ENCODE data around the gene ZMIZ2.
A peak's percentile ranks its signal among the peaks of the same experiment; 100 is the strongest.
"Not testable (repeated sequence)": the region's sequence is repeated elsewhere in the genome, so short reads cannot be mapped to it uniquely, and the experiment has no call there.

The ZMIZ2 gene, protein sequence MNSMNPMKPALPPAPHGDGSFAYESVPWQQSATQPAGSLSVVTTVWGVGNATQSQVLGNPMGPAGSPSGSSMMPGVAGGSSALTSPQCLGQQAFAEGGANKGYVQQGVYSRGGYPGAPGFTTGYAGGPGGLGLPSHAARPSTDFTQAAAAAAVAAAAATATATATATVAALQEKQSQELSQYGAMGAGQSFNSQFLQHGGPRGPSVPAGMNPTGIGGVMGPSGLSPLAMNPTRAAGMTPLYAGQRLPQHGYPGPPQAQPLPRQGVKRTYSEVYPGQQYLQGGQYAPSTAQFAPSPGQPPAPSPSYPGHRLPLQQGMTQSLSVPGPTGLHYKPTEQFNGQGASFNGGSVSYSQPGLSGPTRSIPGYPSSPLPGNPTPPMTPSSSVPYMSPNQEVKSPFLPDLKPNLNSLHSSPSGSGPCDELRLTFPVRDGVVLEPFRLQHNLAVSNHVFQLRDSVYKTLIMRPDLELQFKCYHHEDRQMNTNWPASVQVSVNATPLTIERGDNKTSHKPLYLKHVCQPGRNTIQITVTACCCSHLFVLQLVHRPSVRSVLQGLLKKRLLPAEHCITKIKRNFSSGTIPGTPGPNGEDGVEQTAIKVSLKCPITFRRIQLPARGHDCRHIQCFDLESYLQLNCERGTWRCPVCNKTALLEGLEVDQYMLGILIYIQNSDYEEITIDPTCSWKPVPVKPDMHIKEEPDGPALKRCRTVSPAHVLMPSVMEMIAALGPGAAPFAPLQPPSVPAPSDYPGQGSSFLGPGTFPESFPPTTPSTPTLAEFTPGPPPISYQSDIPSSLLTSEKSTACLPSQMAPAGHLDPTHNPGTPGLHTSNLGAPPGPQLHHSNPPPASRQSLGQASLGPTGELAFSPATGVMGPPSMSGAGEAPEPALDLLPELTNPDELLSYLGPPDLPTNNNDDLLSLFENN

DNA sequence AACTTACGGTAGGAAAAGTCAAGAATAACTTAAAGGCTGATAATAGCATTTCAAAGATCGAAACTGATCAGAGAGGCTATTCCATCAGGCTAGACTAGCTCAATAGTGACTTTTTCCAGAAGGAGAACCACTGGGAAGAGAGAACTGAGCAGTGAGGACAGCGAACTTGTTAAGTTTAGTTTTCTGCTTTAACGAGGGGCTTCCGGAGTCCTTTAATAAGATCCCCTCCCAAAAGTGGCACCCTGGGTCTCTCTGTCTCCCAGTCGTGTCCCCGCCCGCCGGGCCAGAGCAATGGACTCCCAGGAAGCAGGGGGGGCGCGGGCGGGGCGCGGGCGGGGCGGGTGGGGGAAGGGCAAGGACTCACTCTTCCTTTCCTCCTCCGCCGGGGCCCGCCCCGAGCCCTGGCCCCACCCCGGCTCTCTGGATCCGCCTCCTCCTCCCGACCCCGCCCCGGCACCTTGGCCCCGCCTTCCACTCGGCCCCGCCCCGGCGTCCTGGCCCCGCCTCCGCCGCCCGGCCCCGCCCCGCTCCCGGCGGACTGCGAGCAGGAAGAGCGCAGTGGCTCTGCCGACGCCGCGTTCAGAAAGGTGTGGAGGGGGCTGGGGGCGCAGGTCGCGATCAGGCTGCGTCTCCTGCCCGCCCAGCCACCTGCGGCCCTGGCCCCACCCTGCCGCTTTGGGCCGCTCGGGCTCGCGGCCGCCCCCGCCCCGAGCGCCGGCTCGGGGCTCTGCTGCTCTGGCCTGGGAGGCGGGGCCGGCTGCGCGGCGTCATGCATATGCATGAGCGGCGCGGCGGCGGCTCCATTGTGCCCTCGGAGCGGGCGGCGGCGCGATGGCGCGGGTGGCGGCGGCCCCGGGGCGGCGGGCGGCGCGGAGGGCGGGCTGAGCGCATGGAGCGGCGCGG lies at the start of gene ZMIZ2:
ZMIZ2 (plus strand) TSS at position 803 of the 903 bp plus-strand sequence. CDS start 7,403 bp downstream, outside the sequence.
- DNase-seq (ENCODE audit: low spot score) = peak; percentile 99

DNA sequence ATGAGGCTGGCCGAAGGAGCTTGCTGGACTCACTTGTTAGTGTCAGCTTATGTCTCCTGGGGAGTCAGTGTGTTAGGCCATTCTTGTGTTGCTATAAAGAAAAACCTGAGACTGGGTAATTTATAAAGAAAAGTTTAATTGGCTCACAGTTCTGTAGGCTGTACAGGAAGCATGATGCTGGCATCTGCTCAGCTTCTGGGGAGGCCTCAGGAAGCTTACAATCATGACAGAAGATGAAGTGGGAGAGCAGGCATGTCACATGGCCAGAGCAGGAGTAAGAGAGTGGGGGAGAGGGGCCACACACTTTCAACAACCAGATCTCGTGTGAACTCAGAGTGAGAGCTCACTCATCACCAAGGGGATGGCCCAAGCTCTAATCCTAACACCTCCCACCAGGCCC lies 49.0 kb upstream of the ZMIZ2 start:
- not testable (repeated sequence) for DNase-seq (ENCODE audit: low spot score)

DNA sequence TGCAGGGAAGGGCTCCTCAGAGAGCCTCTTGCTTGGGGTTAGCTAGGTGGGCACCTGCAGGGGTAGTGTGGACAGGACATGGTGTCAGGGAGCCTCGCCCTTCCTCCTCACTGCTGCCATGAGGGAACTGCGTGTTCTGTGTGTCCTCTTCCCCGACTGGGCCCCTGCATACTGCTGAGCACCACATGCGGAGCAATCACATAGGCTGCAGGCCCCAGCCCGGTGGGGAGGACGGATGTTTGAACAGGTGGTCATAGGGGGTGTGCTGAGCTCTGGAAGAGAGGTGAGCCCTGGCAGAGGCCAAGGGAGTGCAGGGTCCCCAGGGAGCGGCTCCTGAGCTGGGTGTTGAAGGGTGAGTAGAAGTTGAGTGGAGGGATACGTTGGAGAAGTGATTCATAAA lies 48.3 kb upstream of the ZMIZ2 start:
- DNase-seq (ENCODE audit: low spot score) = no peak

DNA sequence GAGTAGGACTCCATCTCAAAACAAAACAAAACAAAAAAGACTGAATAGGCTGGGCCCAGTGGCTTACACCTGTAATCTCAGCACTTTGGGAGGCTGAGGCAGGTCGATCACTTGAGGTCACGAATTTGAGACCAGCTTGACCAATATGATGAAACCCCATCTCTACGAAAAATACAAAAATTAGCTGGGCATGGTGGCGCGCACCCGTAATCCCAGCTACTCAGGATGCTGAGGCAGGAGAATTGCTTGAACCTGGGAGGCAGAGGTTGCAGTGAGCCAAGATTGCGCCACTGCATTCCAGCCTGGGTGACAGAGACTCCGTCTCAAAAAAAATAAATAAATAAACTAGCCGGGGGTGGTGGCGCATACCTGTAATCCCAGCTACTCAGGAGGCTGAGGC lies 45.3 kb upstream of the ZMIZ2 start:
- DNase-seq (ENCODE audit: low spot score) = not testable (repeated sequence)

DNA sequence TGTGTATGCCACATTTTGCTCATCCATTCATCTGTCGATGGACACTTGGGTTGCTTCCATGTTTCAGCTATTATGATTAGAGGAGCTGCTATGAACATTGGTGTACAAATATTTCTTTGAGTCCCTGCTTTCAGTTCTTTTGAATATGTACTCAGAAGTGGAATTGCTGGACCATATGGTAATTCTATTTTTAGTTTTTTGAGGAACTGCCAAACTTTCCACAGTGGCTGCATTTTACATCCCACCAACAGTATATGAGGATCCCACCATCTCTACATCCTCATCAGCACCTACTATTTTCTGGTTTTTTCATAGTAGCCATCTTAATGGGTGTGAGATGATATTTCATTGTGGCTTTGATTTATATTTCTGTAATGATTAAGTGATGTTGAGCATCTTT lies 44.7 kb upstream of the ZMIZ2 start:
- DNase-seq (ENCODE audit: low spot score) = no peak

DNA sequence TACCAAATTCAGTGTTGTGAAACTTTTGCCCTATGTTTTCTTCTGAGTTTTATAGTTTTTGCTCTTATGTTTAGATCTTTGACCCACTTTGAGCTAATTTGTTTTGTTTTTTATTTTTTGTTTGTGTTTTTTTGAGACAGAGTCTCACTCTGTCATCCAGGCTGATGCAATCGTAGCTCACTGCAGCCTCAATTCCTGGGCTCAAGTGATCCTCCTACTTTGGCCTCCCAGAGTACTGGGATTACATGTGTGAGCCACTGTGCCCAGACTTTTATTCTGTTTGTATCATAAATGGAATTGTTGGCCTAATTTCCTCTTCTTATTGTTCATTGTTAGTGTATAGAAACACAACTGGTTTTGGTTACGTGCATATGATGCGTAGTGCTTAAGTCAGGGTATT lies 43.2 kb upstream of the ZMIZ2 start:
- no peak for DNase-seq (ENCODE audit: low spot score)

DNA sequence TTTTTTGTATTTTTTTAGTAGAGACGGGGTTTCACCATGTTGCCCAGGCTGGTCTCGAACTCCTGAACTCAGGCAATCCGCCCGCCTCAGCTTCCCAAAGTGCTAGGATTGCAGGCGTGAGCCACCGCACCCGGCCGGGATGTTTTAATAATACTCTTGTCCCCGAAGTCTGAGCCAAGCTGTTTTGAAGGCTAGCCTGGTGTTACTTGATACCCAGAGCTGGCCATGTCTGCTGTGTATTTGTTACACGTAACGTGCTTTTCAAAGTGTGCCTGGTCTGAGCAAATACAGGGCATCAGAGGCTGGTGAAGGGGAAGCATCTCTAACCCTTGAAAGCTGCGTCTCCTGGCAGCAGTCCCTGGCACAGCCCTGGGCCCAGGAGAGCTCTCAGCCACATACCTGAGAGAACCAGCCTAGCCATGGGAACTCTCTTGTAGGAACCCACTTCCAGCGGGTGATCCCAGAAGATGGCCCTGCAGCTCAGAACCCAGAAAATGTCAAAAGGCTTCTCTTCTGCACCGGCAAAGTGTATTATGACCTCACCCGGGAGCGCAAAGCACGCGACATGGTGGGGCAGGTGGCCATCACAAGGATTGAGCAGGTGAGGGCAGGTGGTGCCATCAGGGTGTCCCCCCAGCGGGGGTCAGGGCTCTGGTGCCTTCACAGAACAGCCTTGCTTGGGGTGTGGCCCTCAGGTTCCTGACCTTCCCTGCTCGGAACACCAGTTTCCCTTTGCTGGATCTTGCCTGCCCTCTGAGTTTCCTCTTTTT lies 41.7 kb upstream of the ZMIZ2 start:
- DNase-seq (ENCODE audit: low spot score) = peak; percentile 17

DNA sequence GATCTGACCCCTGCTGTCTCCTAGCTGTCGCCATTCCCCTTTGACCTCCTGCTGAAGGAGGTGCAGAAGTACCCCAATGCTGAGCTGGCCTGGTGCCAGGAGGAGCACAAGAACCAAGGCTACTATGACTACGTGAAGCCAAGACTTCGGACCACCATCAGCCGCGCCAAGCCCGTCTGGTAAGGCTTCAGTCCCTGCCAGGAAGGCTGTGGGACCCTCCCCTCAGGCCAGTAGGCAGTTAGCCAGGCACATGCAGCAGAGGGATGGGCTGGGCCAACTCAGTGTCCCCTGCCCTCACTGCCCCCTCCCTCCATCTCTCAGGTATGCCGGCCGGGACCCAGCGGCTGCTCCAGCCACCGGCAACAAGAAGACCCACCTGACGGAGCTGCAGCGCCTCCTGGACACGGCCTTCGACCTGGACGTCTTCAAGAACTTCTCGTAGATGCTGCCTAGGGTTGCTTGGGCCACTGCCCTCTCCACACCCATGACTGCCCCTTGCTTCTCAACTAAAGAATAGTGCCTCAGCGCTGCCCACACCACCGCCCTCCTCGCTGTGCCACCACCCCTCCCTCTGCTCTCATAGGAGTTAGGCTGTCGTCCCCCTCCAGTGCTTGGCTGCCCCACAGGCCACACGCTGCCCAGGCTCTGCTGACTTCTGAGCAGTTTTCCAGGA lies 41.0 kb upstream of the ZMIZ2 start:
- DNase-seq (ENCODE audit: low spot score) = peak; percentile 10

DNA sequence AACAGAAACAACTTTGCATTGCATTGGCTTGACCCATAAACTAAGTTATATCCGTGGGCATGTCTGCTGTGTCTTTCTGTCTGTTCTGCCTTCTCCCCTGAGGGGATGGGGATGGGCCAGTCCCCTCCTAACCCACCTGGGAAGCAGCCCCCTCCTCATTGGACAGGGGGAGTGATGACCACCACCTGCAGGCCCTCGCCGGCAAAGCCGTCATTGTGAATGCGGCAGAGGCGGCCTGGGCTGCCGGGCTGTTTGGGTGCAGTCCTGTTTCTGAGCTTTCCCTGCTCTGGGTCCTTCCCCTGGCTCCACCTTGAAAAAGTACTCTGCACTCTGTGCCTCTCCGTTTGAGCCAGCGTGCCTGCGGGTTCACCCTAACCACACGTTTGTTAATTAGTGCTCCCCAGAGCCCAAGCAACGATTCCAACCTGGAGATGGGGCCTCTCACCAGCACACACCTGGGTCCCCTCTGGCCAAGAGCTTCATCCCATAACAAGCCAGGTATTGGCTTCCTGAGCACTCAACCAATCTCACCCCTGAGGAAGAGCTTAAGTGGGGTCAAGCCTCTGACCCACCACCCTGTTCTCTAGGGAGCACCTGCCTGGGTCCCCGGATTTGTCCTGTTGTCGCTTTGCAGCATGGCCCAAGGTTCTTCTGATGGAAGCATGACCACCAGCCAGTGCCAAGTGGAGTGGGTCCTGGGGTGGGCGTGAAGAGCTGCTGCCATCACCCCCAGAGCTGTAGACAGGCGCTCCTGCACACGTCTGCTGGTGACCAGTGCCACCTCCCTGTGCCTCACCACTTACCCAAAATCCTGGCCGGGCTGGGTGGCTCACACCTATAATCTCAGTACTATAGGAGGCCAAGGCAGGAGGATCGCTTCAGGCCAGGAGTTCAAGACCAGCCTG lies 39.4 kb upstream of the ZMIZ2 start:
- DNase-seq (ENCODE audit: low spot score) = peak; percentile 15

DNA sequence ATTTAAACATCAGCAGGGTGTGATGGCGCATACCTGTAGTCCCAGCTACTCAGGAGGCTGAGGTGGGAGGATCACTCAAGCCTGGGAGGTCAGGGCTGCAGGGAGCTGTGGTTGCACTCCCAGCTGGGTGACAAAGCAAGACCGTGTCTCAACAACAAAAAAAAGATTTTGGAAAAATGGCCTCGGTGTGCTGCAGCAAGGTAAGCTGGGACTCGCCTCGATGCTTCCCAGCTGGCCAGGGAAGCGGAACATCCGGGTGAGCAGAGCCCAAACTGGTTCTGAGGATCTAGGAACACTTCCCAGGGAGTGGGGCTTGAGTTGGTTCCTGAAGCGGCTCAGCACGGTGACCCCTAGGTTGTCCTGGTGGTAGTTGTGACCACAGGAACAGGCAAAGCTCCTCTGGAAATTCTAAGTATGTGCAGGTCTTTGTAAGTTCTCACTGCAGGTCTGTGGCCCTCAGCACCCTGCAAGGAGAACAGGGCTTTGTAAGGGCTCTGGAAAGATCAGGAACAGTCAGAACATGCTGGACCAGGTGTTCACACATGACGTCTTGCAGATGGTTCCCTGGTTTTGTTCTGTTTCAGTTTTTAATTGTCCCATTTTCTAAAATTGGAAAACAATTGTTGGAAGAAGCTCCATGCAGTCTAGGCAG lies 38.6 kb upstream of the ZMIZ2 start:
- no peak for DNase-seq (ENCODE audit: low spot score)

DNA sequence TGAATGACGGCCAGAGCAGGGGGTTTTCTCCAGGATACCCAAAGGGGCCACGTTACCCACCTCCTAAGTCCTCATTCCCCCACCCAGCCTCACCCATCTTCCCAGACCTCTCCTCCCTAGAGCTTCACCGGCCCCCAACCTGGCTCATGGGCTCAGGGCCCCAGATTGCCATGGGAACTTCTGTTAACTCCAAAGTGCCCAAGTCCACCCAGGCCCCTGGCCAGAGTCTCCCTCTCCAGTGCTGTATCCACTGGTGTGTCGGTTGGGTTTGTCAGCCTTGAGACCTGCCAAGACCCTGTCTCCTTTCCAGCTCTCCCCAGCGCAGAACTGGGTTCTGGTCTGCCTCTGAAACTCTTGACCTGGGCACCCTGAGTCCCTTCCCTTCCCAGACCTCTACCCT lies 37.1 kb upstream of the ZMIZ2 start:
- DNase-seq (ENCODE audit: low spot score) = peak; percentile 26

DNA sequence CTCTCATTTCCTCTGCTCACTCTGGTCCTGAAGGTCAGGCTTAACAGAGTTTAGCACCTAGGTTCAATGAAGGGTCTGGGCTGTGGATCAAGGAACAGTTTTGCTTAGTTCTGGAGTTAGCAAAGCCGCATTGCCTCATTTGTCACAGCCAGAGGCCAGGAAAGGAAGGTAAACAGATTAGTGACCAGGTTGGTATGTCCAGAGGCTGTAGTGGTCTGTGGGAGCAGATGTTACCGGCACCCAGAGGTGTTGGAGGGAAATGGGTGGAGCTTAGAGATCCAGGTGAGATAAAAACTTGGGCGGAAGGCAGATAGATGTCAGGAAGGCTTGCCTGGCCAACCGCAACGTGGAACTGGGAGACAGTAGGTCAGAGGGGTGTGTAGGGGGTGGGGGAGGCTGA lies 36.6 kb upstream of the ZMIZ2 start:
- DNase-seq (ENCODE audit: low spot score) = peak; percentile 14

DNA sequence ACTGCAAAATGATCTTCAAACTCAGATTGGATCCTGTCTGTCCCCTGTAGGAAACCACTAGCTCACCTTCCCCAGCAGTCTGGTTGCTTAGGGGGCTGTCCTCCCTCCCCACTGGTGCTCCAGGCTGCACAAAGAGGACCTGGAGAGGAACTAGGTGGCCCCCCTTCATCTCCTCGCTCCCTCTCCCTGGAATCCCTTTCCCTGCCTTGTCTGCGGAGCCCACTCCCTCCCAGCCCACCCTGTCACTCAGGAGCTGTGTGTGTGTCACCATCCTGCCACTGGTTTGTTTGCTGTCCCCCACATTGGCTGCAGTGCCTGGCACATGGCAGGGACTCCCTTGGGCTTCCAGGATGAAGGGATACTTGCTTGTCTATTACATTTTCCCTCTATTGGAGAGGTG lies 35.5 kb upstream of the ZMIZ2 start:
- DNase-seq (ENCODE audit: low spot score) = peak; percentile 25

DNA sequence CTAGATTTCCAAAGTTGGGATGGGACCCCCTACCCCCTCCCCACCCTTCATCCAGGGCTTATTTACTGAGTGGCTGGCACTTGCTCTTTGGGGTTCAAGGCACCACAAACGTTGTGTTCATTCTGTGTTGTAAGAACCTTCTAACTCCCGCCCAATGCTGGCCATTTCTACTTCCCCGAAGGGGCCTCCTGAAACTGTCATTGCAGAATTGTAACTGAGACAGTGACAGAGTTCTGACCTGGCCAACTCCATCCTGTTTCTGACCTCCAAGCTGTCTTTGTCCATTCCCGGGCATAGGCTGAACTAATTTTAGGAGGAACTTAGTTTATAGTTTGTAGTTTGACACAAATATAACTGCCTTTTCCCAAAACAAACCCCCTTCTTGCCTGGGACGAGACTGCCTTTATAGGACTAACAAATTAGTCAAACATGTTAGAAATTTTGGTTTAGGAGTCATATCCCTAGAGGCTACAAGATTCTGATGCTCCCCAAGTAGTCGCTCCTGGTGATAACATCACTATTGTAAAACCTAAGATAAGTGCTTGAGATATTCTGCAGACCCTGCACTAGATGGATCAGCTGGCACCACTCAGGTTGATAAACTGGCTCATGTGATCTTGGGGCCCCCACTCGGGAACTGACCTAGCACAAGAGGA lies 34.8 kb upstream of the ZMIZ2 start:
- no peak for DNase-seq (ENCODE audit: low spot score)

DNA sequence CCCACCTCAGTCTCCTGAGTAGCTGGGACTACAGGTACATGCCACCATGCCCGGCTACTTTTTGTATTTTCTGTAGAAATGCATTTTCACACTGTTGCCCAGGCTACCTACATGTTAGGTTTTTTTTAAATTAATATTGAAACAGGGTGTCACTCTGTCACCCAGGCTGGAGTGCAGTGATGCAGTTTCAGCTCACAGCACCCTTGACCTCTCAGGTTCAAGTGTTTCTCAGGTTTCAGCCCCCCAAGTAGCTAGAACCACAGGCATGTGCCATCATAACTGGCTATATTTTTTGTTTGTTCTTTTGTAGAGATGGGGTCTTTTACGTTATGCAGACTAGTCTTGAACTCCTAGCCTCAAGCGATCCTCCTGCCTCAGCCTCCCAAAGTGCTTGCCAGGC lies 32.4 kb upstream of the ZMIZ2 start:
- no peak for DNase-seq (ENCODE audit: low spot score)

DNA sequence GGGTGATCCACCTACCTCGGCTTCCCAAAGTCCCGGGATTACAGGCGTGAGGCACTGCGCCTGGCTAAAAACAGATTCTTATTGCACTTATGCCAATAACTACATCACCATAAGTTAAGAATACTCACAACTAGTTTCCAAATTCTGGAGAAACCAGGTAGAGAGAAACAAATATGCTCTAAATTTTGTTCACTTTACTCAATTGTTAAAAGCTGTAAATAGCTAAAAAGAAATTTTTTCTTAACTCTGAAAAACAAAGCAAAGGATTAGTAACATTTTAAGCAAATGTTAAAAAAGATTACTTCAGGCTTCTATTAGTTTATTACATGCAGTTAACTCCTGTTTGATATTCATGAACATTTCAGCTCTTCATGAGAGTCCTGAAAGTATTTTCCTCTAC lies 28.3 kb upstream of the ZMIZ2 start:
- no peak for DNase-seq (ENCODE audit: low spot score)

DNA sequence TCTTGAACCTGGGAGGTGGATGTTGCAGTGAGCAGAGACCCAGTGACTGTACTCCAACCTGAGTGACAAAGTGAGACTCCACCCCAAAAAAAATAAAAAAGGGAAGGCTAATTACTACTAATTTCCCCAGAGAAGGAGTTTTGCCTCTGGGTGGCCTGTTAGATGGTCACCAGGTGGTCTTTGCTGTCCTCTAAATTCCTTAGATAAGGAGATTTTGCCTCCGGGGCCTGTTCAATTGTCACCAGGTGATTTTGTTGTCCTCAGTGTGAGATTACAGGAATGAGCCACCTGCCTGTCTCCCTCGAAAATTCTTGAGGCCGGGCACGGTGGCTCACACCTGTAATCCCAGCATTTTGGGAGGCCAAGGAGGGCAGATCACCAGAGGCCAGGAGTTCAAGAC lies 24.4 kb upstream of the ZMIZ2 start:
- DNase-seq (ENCODE audit: low spot score) = no peak

DNA sequence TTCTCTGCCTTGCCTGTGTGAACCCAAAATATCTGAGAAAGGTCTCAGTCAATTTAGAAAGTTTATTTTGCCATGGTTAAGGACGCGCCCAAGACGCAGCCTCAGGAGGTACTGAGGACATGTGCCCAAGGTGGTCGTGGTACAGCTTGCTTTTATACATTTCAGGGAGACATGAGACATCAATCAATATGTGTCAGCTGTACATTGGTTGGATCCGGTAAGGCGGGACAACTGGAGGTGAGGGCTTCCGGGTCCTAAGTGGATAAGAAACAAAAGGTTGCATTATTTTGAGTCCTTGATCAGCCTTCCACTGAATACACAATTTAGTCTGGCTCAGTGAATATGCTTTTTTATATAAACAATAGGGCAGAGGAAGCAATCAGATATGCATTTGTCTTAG lies 22.4 kb upstream of the ZMIZ2 start:
- DNase-seq (ENCODE audit: low spot score) = not testable (repeated sequence)

Measured in D341Med (cell line).